HL-60/S4 (cell line): Measurements from ENCODE around the gene GRM1.

ENCODE experiments used
- in situ Hi-C: fragments of 300-500 bp; cut with MboI; formaldehyde crosslinking; loops from 2 replicates; pipeline ENCODE4 v1.14.3; 2022; ENCODE audit warnings: low sequenced_read_pairs

Gene GRM1

DNA sequence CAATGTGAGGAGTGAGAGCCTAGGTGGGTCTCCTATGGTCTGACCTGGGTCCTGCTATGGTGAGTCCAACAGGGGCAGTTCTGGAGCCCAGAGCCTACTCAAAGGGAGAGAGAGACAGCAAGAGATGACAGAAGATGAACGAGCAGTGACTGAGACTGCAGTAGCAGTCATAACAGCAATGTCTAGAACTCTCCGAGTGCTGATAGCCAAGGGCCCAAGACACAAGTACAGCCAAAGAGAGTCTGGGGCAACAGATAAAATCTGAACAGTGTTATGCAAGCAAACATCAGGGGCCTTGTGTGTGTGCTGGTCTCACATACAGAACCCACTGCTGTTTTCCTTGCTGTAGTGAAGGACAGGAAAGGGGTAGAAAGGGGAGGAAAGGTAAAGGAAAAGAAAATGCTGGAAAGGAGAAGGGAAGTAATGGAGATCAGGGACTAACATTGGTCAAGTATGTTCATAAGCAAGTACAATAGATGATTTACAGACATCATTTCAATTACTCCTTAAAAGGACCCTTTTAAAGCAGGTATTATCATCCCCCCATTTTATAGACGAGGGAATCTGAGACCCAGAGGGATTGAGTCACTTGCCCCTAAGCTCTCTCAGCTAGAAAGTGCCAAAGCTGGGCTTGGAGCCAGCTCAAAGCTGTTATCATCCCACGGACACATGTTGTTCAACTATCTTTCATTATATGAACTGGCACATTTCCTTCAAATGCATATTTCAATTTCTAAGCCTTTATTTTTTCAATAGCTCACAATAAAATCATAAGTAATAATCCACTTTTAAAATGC, 332.5 kb downstream of the GRM1 start:
- in situ Hi-C loops = no loop called here

GRCh38 chr6:146363838-146364607, 335.2 kb downstream of the GRM1 start:
- in situ Hi-C loops = no loop called here

DNA sequence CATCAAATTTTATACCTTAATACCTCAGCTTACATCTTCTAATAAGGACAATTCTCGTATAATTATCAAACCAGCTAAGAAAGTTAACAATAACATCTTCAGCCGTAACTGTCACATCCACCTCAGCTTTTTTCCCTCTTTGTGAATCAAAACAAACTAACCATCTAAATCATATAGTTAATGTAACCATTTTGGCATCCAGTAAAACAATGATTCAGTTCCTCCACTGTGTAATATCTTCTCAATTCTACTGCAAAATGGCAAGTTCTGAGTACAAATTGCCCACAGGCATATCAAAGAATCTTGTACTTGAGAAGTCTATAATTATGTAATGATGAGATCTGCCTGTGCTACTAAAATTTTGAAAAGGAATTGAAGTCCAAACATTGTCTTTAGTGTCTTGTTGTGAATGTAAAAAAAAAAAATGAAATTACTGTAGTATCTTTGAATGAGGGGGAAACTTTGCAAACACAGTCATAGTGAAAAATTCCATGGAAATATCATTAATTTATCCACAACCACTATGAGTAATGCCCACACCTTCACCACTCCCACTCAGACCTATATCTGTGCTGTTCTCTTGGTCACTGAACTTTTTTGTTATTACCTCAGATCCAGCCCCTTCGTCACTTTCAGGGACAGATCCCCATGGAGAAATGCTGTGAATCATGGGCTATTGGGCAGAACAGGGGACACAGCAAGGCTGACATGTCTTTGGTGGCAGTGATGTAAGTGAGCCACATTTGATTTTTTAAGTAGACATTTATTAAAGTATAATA, 336.1 kb downstream of the GRM1 start:
- in situ Hi-C loops = no loop called here

DNA sequence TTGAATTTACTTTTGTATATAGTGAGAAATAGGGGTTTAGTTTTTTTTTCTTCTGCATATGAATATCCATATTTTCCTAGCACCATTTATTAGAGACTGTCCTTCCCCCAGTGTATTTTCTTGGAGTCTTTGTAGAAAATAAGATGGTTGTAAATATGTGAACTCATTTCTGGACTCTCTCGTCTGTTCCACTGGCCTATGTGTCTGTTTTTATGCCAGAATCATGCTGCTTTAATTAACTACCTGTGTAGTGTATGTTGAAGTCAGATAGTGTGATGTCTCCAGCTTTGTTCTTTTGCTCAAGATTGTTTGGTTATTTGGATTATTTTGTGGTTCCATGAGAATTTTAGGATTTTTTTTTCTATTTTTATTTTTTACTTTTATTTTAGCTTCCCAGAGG, 338.2 kb downstream of the GRM1 start:
- in situ Hi-C loops = no loop called here

GRCh38 chr6:146369866-146370265, 341.0 kb downstream of the GRM1 start:
- in situ Hi-C loops = no loop called here

DNA sequence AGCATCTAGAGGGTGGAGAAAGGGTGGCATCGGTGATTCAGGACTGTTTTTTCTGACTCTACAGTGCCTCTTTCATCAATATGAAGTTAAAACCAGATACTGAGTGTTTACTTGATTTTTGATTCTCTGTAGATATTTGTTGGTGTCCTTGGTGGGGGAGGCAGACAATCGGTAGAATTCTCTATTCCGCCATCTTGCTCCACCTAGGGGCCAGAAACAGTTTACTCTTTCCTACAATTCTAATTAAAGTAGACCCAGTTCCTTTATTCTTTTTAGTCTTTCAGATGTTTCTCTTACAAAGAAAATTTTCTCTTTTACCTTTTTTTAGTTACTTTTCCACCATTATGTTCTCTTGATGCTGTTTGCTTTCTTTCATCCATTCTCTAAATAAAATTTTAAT, 352.6 kb downstream of the GRM1 start:
- in situ Hi-C loops = no loop called here

DNA sequence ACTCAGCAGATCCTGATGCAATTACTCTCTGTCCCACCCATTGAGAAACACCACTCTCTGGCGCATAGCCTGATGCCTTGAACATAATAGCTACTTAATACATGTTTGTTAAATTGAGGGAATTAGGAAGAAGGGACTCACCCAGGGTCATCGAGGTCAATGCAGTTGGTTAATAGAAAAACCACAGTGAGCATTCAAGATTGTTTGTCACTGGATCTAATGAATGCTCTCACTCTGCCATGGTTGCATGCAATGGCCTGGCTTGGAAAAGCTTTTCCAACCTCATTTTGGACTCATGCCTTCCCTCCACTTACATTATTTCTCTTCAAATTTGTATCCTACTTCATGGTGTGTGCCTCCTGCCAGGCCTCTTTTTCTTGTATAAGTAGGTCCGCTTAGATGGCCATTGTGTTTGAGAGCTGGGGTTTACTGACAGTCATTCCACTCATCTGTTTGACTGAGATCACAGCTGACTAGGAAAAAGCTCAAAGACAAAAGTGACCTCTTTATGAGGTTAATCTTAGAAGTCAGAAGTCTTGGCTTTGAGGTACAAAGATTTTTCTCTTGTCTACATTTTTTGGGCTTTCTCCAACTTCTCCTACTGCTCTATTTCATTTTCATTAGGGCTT, 360.0 kb downstream of the GRM1 start:
- in situ Hi-C loops = no loop called here

DNA sequence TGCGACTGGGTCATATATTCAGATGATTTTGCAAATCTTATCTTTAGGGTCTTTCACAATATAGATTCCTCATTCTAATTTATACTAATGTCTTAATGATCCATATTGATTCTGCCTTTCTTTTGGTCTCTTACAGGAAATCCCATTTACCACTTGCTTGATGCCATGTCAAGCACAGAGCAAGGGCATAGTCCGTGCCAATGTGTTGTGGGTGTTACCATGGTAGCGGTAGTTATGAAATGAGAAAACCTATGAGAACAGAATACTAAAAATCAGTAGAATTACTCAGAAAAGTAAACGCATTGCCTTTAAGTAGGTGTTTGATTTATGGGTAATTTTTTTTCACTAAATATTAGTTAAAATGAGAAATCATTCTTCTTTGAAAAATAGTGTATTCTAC, 360.9 kb downstream of the GRM1 start:
- in situ Hi-C loops = no loop called here

DNA sequence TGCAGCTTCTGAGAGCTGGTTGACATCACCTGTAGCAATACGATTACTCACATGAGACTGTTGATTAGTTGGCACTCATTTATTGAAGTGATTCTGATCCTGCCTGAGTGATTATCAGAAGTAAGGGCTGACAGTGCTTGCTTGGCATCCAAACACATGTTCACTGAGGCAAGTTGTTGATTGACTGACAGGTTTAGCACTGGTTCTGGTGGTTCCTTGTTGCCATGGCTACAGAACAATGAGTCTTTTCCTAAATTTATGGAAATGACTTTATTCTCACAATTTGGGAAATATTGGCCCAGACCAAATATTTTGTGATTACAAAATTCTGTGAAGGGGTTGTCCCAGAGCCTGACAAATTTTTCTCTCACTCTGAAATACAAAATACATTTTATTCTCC, 368.8 kb downstream of the GRM1 start:
- in situ Hi-C loops = no loop called here

- in situ Hi-C loops = no loop called here
These were observed 373.6 kb downstream of the GRM1 start for GRCh38 chr6:146402476-146402875.

- in situ Hi-C loops = no loop called here
These were observed 379.7 kb downstream of the GRM1 start for GRCh38 chr6:146408583-146408982.

- in situ Hi-C loops = no loop called here
These were observed 382.2 kb downstream of the GRM1 start for GRCh38 chr6:146410851-146411595.

DNA sequence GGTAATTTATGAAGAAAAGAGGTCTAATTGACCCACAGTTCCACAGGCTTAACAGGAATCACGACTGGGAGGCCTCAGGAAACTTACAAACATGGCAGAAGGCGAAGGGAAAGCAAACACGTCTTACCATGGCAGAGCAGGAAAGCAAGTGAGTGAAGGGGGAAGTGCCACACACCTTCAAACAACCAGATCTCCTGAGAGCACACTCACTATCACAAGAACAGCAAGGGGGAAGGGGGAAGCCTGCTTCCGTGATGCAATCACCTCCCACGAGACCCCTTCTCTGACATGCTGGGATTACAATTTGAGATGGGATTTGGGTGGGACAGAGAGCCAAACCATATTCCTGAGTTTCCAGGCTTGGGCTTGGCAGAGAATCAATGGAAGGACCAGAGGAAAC, 390.7 kb downstream of the GRM1 start:
- in situ Hi-C loops = no loop called here

- in situ Hi-C loops = no loop called here
These were observed 391.4 kb downstream of the GRM1 start for GRCh38 chr6:146420255-146420654.

- in situ Hi-C loops = no loop called here
These were observed 394.0 kb downstream of the GRM1 start for GRCh38 chr6:146422789-146423375.

DNA sequence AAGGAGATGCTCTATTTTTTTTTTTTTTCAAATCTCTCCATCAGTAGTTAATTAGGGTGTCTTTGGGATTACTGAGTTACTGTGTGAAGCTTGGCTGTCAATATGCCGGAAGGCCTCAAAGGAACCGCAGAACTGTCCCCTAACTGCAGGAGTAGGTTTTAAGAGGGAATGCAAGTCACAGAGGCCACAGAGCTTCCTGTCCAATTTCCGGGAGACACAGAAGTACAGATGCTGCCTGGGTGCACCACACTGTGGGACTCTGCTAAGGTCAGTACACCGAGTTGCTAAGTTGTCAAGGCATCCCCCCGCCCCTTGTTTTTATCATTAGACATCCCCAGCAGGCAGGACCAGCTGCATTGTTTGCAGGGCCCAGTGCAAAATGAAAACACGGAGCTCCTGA, 394.6 kb downstream of the GRM1 start:
- in situ Hi-C loops = no loop called here

DNA sequence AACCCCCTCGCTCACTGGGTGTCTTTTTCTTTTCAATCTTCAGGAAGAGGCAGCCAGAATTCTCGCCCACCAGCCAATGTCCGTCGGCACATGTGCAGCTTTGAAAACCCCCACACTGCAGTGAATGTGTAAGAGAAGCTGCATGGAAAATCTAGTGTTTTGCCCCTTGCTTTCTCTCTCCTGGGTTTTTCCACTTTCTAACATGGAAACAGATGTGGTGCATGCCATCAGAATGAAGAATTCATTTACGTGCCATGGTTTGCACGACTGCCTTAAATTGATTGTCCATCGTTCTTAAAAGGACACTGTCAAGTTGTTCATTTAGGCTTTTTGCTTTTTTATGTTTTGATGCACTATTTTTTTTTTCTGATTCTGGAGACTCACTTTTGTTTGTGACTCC, 397.7 kb downstream of the GRM1 start:
- in situ Hi-C loops = no loop called here

- in situ Hi-C loops = no loop called here
These were observed 401.0 kb downstream of the GRM1 start for GRCh38 chr6:146429831-146430230.

DNA sequence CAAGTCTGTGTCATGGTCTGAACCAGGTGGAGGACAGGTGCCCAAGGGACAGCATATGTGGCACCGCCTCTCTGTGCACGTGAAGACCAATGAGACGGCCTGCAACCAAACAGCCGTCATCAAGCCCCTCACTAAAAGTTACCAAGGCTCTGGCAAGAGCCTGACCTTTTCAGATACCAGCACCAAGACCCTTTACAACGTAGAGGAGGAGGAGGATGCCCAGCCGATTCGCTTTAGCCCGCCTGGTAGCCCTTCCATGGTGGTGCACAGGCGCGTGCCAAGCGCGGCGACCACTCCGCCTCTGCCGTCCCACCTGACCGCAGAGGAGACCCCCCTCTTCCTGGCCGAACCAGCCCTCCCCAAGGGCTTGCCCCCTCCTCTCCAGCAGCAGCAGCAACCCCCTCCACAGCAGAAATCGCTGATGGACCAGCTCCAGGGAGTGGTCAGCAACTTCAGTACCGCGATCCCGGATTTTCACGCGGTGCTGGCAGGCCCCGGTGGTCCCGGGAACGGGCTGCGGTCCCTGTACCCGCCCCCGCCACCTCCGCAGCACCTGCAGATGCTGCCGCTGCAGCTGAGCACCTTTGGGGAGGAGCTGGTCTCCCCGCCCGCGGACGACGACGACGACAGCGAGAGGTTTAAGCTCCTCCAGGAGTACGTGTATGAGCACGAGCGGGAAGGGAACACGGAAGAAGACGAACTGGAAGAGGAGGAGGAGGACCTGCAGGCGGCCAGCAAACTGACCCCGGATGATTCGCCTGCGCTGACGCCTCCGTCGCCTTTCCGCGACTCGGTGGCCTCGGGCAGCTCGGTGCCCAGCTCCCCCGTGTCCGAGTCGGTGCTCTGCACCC, 405.2 kb downstream of the GRM1 start:
- in situ Hi-C loops = no loop called here
